ENCODE results near the gene CLEC4E.
"Not testable (repeated sequence)": the region's sequence is repeated elsewhere in the genome, so short reads cannot be mapped to it uniquely, and the experiment has no call there.

Gene CLEC4E

GRCh38 chr12:8540831-8541230 is at the start of gene CLEC4E:
TSS of gene CLEC4E (minus strand) at chr12:8540905. CDS start at chr12:8540797, 108 bp downstream.
- not testable (repeated sequence) for DNase-seq

GRCh38 chr12:8589679-8590078 is 49.0 kb upstream of the CLEC4E start:
- DNase-seq = no peak

GRCh38 chr12:8584478-8584877 is 43.8 kb upstream of the CLEC4E start:
- not testable (repeated sequence) for DNase-seq

GRCh38 chr12:8584004-8584403 is 43.3 kb upstream of the CLEC4E start:
- DNase-seq = no peak

- DNase-seq = no peak
Observed at GRCh38 chr12:8581098-8581784, 40.5 kb upstream of the CLEC4E start.

- DNase-seq = no peak
Observed at GRCh38 chr12:8577879-8578278, 37.2 kb upstream of the CLEC4E start.

- no peak for DNase-seq
Observed at GRCh38 chr12:8572507-8572906, 31.8 kb upstream of the CLEC4E start.

- DNase-seq = no peak
Observed at GRCh38 chr12:8566525-8566924, 25.8 kb upstream of the CLEC4E start.

- DNase-seq = not testable (repeated sequence)
Observed at GRCh38 chr12:8566052-8566451, 25.3 kb upstream of the CLEC4E start.

- DNase-seq = no peak
Observed at GRCh38 chr12:8564656-8565055, 24.0 kb upstream of the CLEC4E start.

- DNase-seq = no peak
Observed at GRCh38 chr12:8563356-8563755, 22.7 kb upstream of the CLEC4E start.

- no peak for DNase-seq
Observed at GRCh38 chr12:8562310-8562709, 21.6 kb upstream of the CLEC4E start.

GRCh38 chr12:8561011-8561410 is 20.3 kb upstream of the CLEC4E start:
- DNase-seq = no peak

- peak; percentile 16 for DNase-seq
Observed at GRCh38 chr12:8559676-8560075, 19.0 kb upstream of the CLEC4E start.

GRCh38 chr12:8556531-8557097 is 15.9 kb upstream of the CLEC4E start:
- DNase-seq = no peak

- peak; percentile 14 for DNase-seq
Observed at GRCh38 chr12:8554451-8555195, 13.9 kb upstream of the CLEC4E start.

GRCh38 chr12:8553088-8553627 is 12.5 kb upstream of the CLEC4E start:
- DNase-seq = no peak

GRCh38 chr12:8549381-8549780 is 8.7 kb upstream of the CLEC4E start:
- DNase-seq = peak; percentile 14

GRCh38 chr12:8548192-8548591 is 7.5 kb upstream of the CLEC4E start:
- no peak for DNase-seq

GRCh38 chr12:8547645-8548044 is 6.9 kb upstream of the CLEC4E start:
- DNase-seq = no peak

GRCh38 chr12:8546591-8546990 is 5.9 kb upstream of the CLEC4E start:
- no peak for DNase-seq

- peak; percentile 39 for DNase-seq
Observed at GRCh38 chr12:8544295-8544694, 3.6 kb upstream of the CLEC4E start.

- DNase-seq = no peak
Observed at GRCh38 chr12:8541562-8541961, 857 bp upstream of the CLEC4E start.

GRCh38 chr12:8537820-8538219 is 2.9 kb downstream of the CLEC4E start:
- DNase-seq = not testable (repeated sequence)

Data from fibroblast of skin of right quadriceps (primary cell).